Esophagus squamous epithelium (tissue), 5 donors: ENCODE measurements around the gene SLC37A3. TPM values are rescaled to one million over a fixed set of nuclear protein-coding genes. Genes with fewer than 3 reads are reported as not detected.
A peak's percentile ranks its signal among the peaks of the same experiment; 100 is the strongest.

Experiments
- DNase-seq: peaks from one replicate; lab custom pipeline; 2025; lab: John Stamatoyannopoulos, UW
- H3K27ac ChIP-seq, 4 donors: fragments of 200-600 bp; sonication (generic); one replicate each; pipeline ENCODE4 v1.5.1; 2016 to 2019; ENCODE audit warnings: mild to moderate bottlenecking in 1 of 4
- H3K27me3 ChIP-seq, 4 donors: fragments of 200-600 bp; sonication (generic); 1 replicate in 3 of 4; 2 replicates in 1 of 4; pipeline versions ENCODE4 v1.5.1 to v1.6.0; 2017 to 2021; ENCODE audit warnings: antibody characterized with exemption in 1 of 4
- H3K36me3 ChIP-seq, 3 donors: fragments of 200-600 bp; sonication (generic); one replicate each; pipeline ENCODE4 v1.5.1; 2016 to 2019
- H3K4me1 ChIP-seq, 3 donors: fragments of 200-600 bp; sonication (generic); one replicate each; pipeline ENCODE4 v1.5.1; 2017 to 2019
- H3K4me3 ChIP-seq, 4 donors: fragments of 200-600 bp; sonication (generic); 1 replicate in 3 of 4; 2 replicates in 1 of 4; pipeline ENCODE4 v1.5.1; 2016 to 2019; ENCODE audit warnings: mild to moderate bottlenecking in 2 of 4, moderate library complexity in 1 of 4
- H3K9me3 ChIP-seq, 3 donors: fragments of 200-600 bp; sonication (generic); one replicate each; pipeline ENCODE4 v1.5.1; 2016 to 2019
- POLR2A ChIP-seq, 4 donors: fragments of 450-650 bp; IDR thresholded peaks; one replicate each; pipeline ENCODE4 v1.6.1; 2017; ENCODE audit warnings: antibody characterized with exemption in 4 of 4, mild to moderate bottlenecking in 4 of 4, moderate library complexity in 3 of 4
- WGBS, 2 donors: methylation state at CpG; one replicate each; pipeline ENCODE4 v1.1.5; 2018; 5-methylcytosine and 5-hydroxymethylcytosine counted together
- intact Hi-C: fragments of 100-400 bp; cut with DNase I; formaldehyde crosslinking; loops from one replicate; pipeline ENCODE4 v1.15.0; 2022
- total RNA-seq, 4 donors: library from RNA; depleted of rRNA; stranded (reverse); fragments of >200 nt; gene quantifications; one replicate each; pipeline ENCODE4 v1.1.0, GENCODE V29; 2016
- TF ChIP-seq, protein P1 (sequence below), 6 experiments: fragments of 450-650 bp in 4 of 6; fragments of 200-600 bp in 2 of 6; sonication (generic) in 2 of 6; IDR thresholded peaks; one replicate each; pipeline ENCODE4 v1.5.1; 2016 to 2019; ENCODE audit warnings: antibody characterized with exemption in 6 of 6, mild to moderate bottlenecking in 4 of 6, moderate library complexity in 4 of 6
- donor health status: DM: yes; HTN: yes; CAD: no.

SLC37A3 gene
- total RNA-seq, 4 donors from 2014 or later = 17.8 to 44.4 (median 20.9) TPM

- intact Hi-C loops = no loop called here
- WGBS, 2 donors = 83 to 87% methylated on average over 3 of the region's 3 CpGs
- Histone ChIP-seq H3K27me3 (peaks cover 0 to 2% (median 0%) of the 10 kb centered on the region in 4 donors), H3K36me3 (no peaks in the 10 kb centered on the region), H3K9me3 (no peaks in the 10 kb centered on the region), H3K27ac (no peak overlapping the region), H3K4me3 (no peak overlapping the region), H3K4me1 (no peaks in the 10 kb centered on the region)
- DNase-seq = no peak
- TF ChIP-seq POLR2A (IDR thresholded peaks at IDR 0.05) = no peak
- TF ChIP-seq, protein P1, sequence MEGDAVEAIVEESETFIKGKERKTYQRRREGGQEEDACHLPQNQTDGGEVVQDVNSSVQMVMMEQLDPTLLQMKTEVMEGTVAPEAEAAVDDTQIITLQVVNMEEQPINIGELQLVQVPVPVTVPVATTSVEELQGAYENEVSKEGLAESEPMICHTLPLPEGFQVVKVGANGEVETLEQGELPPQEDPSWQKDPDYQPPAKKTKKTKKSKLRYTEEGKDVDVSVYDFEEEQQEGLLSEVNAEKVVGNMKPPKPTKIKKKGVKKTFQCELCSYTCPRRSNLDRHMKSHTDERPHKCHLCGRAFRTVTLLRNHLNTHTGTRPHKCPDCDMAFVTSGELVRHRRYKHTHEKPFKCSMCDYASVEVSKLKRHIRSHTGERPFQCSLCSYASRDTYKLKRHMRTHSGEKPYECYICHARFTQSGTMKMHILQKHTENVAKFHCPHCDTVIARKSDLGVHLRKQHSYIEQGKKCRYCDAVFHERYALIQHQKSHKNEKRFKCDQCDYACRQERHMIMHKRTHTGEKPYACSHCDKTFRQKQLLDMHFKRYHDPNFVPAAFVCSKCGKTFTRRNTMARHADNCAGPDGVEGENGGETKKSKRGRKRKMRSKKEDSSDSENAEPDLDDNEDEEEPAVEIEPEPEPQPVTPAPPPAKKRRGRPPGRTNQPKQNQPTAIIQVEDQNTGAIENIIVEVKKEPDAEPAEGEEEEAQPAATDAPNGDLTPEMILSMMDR (IDR thresholded peaks at IDR 0.05) = no peak
Measured at GRCh38 chr7:140440593-140440992, 42.3 kb upstream of the SLC37A3 start.

DNA sequence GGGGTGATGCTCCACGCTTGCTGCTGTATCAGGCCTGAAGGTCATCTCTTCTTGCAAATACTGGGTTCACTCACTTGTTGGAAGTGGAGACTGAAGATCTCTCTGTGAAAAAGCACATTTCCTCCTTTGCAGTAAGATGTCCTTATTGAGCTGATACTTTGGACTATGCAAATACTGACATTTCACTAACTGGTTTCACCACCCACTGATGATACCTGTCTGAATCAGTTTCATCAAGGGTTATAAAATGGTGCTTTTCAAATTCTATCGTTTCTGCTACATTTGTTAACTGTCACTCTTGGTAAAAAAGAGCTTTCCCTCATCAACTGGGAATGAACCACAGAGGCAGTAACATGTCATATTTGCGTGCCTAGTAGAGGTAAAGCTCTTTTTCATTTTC lies 41.0 kb upstream of the SLC37A3 start:
- no peaks in the 10 kb centered on the region for H3K36me3 ChIP-seq
- DNase-seq = no peak
- no peak overlapping the region for H3K4me3 ChIP-seq
- H3K9me3 ChIP-seq = no peaks in the 10 kb centered on the region
- H3K27me3 ChIP-seq = peaks cover 0 to 11% (median 0%) of the 10 kb centered on the region in 4 donors
- intact Hi-C loops = no loop called here
- TF ChIP-seq POLR2A (IDR thresholded peaks at IDR 0.05) = no peak
- TF ChIP-seq, protein P1 (IDR thresholded peaks at IDR 0.05) = no peak
- no peak overlapping the region for H3K27ac ChIP-seq
- WGBS, 2 donors = 63 to 65% methylated on average over 3 of the region's 3 CpGs
- H3K4me1 ChIP-seq = no peaks in the 10 kb centered on the region

DNA sequence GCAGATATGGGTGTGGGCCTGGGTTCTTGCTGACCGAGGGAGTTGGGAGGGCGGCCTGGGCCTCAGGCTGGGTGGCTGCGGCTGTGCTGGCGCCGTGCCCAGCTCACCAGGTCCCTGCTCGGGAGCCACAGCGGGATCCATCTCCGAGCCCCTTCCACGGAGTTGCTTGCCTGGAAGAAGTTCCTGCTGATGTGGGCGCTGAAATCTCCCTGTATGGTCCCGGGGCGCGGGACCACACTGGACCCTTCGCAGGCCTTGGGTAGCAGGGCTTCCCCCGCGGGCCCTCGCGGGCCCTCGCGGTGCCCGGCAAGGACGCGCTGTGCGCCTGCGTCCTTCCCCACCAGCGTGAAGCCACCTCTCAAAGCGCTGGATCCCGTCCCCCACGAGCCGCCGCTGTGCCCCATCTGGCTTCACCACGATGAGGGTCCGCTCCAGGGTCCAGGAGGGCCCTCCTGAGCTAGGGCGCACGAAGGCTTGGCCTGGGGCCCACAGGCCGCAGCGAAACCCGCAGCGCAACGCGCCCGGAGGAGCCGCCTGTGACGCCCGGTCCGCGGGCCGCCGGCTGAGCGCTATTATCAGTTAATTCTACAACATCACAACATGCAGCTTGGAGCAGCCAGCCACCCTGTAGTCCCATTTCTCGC lies 37.0 kb upstream of the SLC37A3 start:
- peaks cover 0 to 11% (median 0%) of the 10 kb centered on the region in 4 donors for H3K27me3 ChIP-seq
- H3K4me1 ChIP-seq = no peaks in the 10 kb centered on the region
- no peaks in the 10 kb centered on the region for H3K36me3 ChIP-seq
- no peak for TF ChIP-seq POLR2A (IDR thresholded peaks at IDR 0.05)
- TF ChIP-seq, protein P1 (IDR thresholded peaks at IDR 0.05) = no peak
- no peak overlapping the region for H3K27ac ChIP-seq
- 42 to 53% methylated on average over 7 to 13 of the region's 51 CpGs for WGBS, 2 donors
- DNase-seq = no peak
- intact Hi-C loops = no loop called here
- H3K4me3 ChIP-seq = peak overlapping the region in 2 of 4 donors; percentile 13 to 37
- no peaks in the 10 kb centered on the region for H3K9me3 ChIP-seq

DNA sequence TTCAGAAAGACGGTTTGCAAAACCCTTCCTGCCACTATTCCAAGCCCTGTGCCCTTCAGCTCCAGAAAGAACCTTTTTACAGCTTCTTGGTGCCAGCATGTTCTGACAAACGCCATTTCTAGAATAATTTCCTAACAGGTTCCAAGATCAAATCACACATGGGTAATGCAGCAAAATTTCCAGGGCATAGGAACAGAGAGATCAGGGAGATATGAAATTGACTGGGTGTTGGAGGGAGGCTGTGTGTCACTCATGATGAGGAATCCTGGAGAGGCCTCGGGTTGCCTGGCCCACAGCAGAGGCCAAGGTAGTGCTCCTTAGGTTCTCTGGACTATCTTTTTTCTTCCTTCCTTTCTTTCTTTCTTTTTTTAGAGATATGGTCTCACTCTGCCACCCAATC lies 35.1 kb upstream of the SLC37A3 start:
- Histone ChIP-seq H3K4me1 (no peaks in the 10 kb centered on the region), H3K27me3 (peaks cover 0 to 11% (median 0%) of the 10 kb centered on the region in 4 donors), H3K36me3 (no peaks in the 10 kb centered on the region), H3K4me3 (no peak overlapping the region), H3K27ac (no peak overlapping the region), H3K9me3 (no peaks in the 10 kb centered on the region)
- TF ChIP-seq POLR2A (IDR thresholded peaks at IDR 0.05) = no peak
- TF ChIP-seq, protein P1 (IDR thresholded peaks at IDR 0.05) = no peak
- WGBS, 2 donors = 68 to 76% methylated on average over 2 to 3 of the region's 3 CpGs
- no peak for DNase-seq
- intact Hi-C loops = no loop called here

- no peaks in the 10 kb centered on the region for H3K9me3 ChIP-seq
- H3K27me3 ChIP-seq = no peaks in the 10 kb centered on the region
- WGBS, 2 donors = 94 to 97% methylated on average over 3 to 5 of the region's 6 CpGs
- TF ChIP-seq POLR2A (IDR thresholded peaks at IDR 0.05) = no peak
- TF ChIP-seq, protein P1 (IDR thresholded peaks at IDR 0.05) = no peak
- H3K4me3 ChIP-seq = no peak overlapping the region
- no peak overlapping the region for H3K27ac ChIP-seq
- H3K36me3 ChIP-seq = no peaks in the 10 kb centered on the region
- DNase-seq = no peak
- no peaks in the 10 kb centered on the region for H3K4me1 ChIP-seq
- intact Hi-C loops = no loop called here
Measured at GRCh38 chr7:140426130-140426529, 27.8 kb upstream of the SLC37A3 start.
